ENCODE data around the gene SMYD3.

SMYD3 gene

GRCh38 chr1:246526380-246526779, 19.3 kb upstream of the SMYD3 start:
- Histone ChIP-seq H3K9ac (no peak overlapping the region), H3K27ac (no peak overlapping the region), H3K4me3 (IDR thresholded peaks at IDR 0.05; ENCODE audit: insufficient read depth, low read depth, low read length) (no peak overlapping the region), H2AFZ (ENCODE audit: low read depth) (no peak overlapping the region), H4K20me1 (ENCODE audit: insufficient read depth) (no peaks in the 10 kb centered on the region), H3K4me2 (no peak overlapping the region), H3K79me2 (ENCODE audit: insufficient read depth, low read depth) (no peaks in the 10 kb centered on the region), H3K27me3 (ENCODE audit: insufficient read depth, low read depth) (no peaks in the 10 kb centered on the region), H3K4me1 (ENCODE audit: low read depth, poor library complexity, severe bottlenecking) (no peaks in the 10 kb centered on the region), H3K36me3 (ENCODE audit: insufficient read depth) (no peaks in the 10 kb centered on the region)
- no peak for TF ChIP-seq CTCF (conservative IDR thresholded peaks at IDR 0.05; ENCODE audit: low read depth, low read length)

GRCh38 chr1:246519514-246519913, 12.4 kb upstream of the SMYD3 start:
- Histone ChIP-seq H3K27ac (no peak overlapping the region), H3K4me3 (IDR thresholded peaks at IDR 0.05; ENCODE audit: insufficient read depth, low read depth, low read length) (no peak overlapping the region), H4K20me1 (ENCODE audit: insufficient read depth) (no peaks in the 10 kb centered on the region), H3K4me1 (ENCODE audit: low read depth, poor library complexity, severe bottlenecking) (no peaks in the 10 kb centered on the region), H2AFZ (ENCODE audit: low read depth) (no peak overlapping the region), H3K4me2 (no peak overlapping the region), H3K27me3 (ENCODE audit: insufficient read depth, low read depth) (no peaks in the 10 kb centered on the region), H3K79me2 (ENCODE audit: insufficient read depth, low read depth) (no peaks in the 10 kb centered on the region), H3K36me3 (ENCODE audit: insufficient read depth) (no peaks in the 10 kb centered on the region), H3K9ac (no peak overlapping the region)
- no peak for TF ChIP-seq CTCF (conservative IDR thresholded peaks at IDR 0.05; ENCODE audit: low read depth, low read length)

DNA sequence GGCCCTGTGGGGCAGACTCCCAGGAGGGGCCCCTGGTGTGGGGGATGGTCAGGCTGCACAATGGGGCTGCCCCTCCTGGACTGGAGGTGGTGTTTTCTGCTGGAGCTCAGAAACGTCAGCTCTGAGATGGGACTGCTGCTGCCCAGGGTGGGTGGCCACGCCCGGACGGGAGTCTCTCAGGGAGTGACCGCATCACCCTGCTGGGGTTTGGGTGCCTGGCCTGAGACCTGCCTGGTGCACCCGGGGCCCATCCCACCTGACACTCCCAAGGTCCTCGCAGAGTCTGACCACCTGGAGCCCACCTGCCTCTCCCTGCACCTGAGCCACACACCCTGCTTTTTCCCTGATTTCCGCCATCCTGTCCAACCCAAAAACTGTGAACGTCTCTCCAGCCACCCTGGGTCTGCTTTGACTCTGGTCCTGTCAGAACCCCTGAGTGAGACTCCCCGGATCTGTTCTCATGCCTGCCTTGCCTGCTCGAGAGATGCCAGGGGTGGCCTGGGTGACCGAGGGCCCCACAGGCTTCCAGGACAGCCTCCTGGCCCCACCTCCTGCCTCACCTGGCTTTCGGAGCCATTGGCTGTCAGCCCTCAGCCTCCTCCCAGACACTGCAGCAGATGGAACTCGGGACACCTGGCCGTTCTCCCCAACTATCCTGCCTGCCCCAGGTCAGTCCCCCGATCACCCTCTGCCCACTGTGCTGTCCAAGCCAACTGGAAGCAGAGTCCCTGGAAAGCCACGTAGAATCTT, 11.6 kb upstream of the SMYD3 start:
- no peaks in the 10 kb centered on the region for H3K4me1 ChIP-seq (ENCODE audit: low read depth, poor library complexity, severe bottlenecking)
- no peak overlapping the region for H2AFZ ChIP-seq (ENCODE audit: low read depth)
- H3K79me2 ChIP-seq (ENCODE audit: insufficient read depth, low read depth) = no peaks in the 10 kb centered on the region
- no peaks in the 10 kb centered on the region for H4K20me1 ChIP-seq (ENCODE audit: insufficient read depth)
- no peak overlapping the region for H3K4me3 ChIP-seq (IDR thresholded peaks at IDR 0.05; ENCODE audit: insufficient read depth, low read depth, low read length)
- no peak overlapping the region for H3K4me2 ChIP-seq
- no peaks in the 10 kb centered on the region for H3K27me3 ChIP-seq (ENCODE audit: insufficient read depth, low read depth)
- no peaks in the 10 kb centered on the region for H3K36me3 ChIP-seq (ENCODE audit: insufficient read depth)
- no peak for TF ChIP-seq CTCF (conservative IDR thresholded peaks at IDR 0.05; ENCODE audit: low read depth, low read length)
- no peak overlapping the region for H3K27ac ChIP-seq
- no peak overlapping the region for H3K9ac ChIP-seq

- no peak overlapping the region for H3K4me2 ChIP-seq
- H3K27me3 ChIP-seq (ENCODE audit: insufficient read depth, low read depth) = no peaks in the 10 kb centered on the region
- H3K9ac ChIP-seq = no peak overlapping the region
- H3K4me1 ChIP-seq (ENCODE audit: low read depth, poor library complexity, severe bottlenecking) = no peaks in the 10 kb centered on the region
- H3K27ac ChIP-seq = no peak overlapping the region
- TF ChIP-seq CTCF (conservative IDR thresholded peaks at IDR 0.05; ENCODE audit: low read depth, low read length) = no peak
- H4K20me1 ChIP-seq (ENCODE audit: insufficient read depth) = no peaks in the 10 kb centered on the region
- H3K79me2 ChIP-seq (ENCODE audit: insufficient read depth, low read depth) = no peaks in the 10 kb centered on the region
- H3K4me3 ChIP-seq (IDR thresholded peaks at IDR 0.05; ENCODE audit: insufficient read depth, low read depth, low read length) = no peak overlapping the region
- H3K36me3 ChIP-seq (ENCODE audit: insufficient read depth) = no peaks in the 10 kb centered on the region
- no peak overlapping the region for H2AFZ ChIP-seq (ENCODE audit: low read depth)
Measured at GRCh38 chr1:246517391-246517790, 10.3 kb upstream of the SMYD3 start.
